ENCODE data around the gene SCN5A. TPM values are rescaled to one million over a fixed set of nuclear protein-coding genes. Genes with fewer than 3 reads are reported as not detected.

The SCN5A gene
- total and polyA plus RNA-seq, 2 of the 4 experiments (the other 2 are of a cell fraction) = 1.9 to 2.0 TPM

- no peak for TF ChIP-seq MAZ (IDR thresholded peaks at IDR 0.05; ENCODE audit: borderline replicate concordance, low read depth, low read length)
- TF ChIP-seq CHD1 (IDR thresholded peaks at IDR 0.05; ENCODE audit: low read depth, low read length) = no peak
Measured at GRCh38 chr3:38646062-38646461, 3.4 kb downstream of the SCN5A start (continued).

DNA sequence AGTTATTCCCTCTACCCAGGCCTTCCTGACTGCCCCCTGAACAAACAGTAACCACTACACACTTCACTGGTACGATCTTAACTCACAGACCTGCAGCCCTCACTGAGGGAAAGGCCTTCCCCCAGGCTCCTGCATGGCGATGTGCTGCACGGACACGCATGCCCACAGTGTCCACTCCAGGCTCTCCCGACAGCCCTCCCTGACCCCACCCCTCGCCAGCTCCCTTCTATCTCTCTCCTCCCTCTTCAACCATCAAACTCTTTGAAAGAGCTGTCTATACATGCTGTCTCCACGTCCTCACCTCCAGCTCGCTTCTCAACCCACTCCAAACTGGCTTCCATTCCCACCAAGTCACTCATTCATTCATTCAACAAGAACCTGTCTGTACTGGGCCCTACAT, 3.9 kb downstream of the SCN5A start:
- no peak for ATAC-seq (ENCODE audit: low read depth)
- DNase-seq = no peak
- BruUV-seq (replicated peaks) = no TSS peak
- Histone ChIP-seq H4K8ac (ENCODE audit: low read depth in 2 of 2, low read length in 2 of 2) (no peak overlapping the region), H3K4me2 (ENCODE audit: low read depth, low read length) (no peak overlapping the region), H2BK120ac (ENCODE audit: low read depth, low read length) (no peak overlapping the region), H3K4me3 (ENCODE audit: insufficient read depth, low read depth, low read length) (no peak overlapping the region), H4K20me1 (ENCODE audit: insufficient read depth, low read length) (no peaks in the 10 kb centered on the region), H4K5ac (ENCODE audit: low read depth, low read length) (no peak overlapping the region), H2AK5ac (ENCODE audit: low read depth, low read length) (no peak overlapping the region), H3K9ac (ENCODE audit: low read depth, low read length) (no peak overlapping the region), H2AK9ac (replicated peaks; ENCODE audit: low read depth, low read length, poor library complexity) (no peak overlapping the region), H2BK15ac (ENCODE audit: low read depth, low read length) (no peak overlapping the region), H3K4ac (ENCODE audit: low read depth, low read length) (no peak overlapping the region), H3K27me3 (ENCODE audit: control insufficient read depth, insufficient read depth, low read length) (peaks cover 3% of the 10 kb centered on the region; the same call in 1 of the 2 replicates), H3K14ac (replicated peaks; ENCODE audit: low read depth, low read length) (no peak overlapping the region), H4K91ac (ENCODE audit: insufficient read depth, low read depth, low read length) (no peak overlapping the region), H3K4me1 (ENCODE audit: control insufficient read depth, insufficient read depth, low read length) (peaks cover 3% of the 10 kb centered on the region), H3K79me1 (ENCODE audit: low read depth in 1 of 2, low read length in 2 of 2) (peaks cover 0 to 11% of the 10 kb centered on the region in 2 experiments; a peak in 2 of 4 replicates), H3K9me3 (ENCODE audit: control insufficient read depth, insufficient read depth, low read length) (no peaks in the 10 kb centered on the region), H2BK20ac (ENCODE audit: low read depth, low read length) (no peak overlapping the region), H2AFZ (replicated peaks; ENCODE audit: low read length, poor library complexity) (no peak overlapping the region), H3K56ac (ENCODE audit: extremely low read depth, insufficient read depth, low read length) (no peak overlapping the region), H3K18ac (ENCODE audit: low read depth, low read length) (no peak overlapping the region), H3K36me3 (ENCODE audit: control insufficient read depth, insufficient read depth, low read length) (no peaks in the 10 kb centered on the region), H2BK5ac (ENCODE audit: low read depth, low read length, poor library complexity, severe bottlenecking) (no peak overlapping the region), H3K23ac (ENCODE audit: low read depth, low read length) (no peak overlapping the region), H3K9me1 (ENCODE audit: insufficient read depth, low read length) (no peaks in the 10 kb centered on the region; the same call in 1 of the 2 replicates), H3K27ac (ENCODE audit: insufficient read depth, low read length) (no peak overlapping the region)
- intact Hi-C loops (cut with micrococcal nuclease) (loop anchor here (5.0 kb wide), 1 partner anchor 352 kb away; no protein-coding TSS in a partner anchor), dilution Hi-C loops (cut with HindIII; ENCODE audit: low sequenced_read_pairs, unreplicated experiment) (no loop called here), in situ Hi-C loops (cut with MboI; ENCODE audit: low sequenced_read_pairs) (loop anchor here (5.0 kb wide), 1 partner anchor 108 kb away; no protein-coding TSS in a partner anchor)
- 53% methylated on average over 4 of the region's 8 CpGs; no CpG with 5 or more reads in 1 of the 2 experiments for WGBS, 2 experiments (ENCODE audit: extremely low coverage in 2 of 2, insufficient read length in 1 of 2)
- CTCF ChIA-PET = interaction anchor here (0.7 to 1.2 kb wide), 2 partner anchors 199 to 354 kb away, joined by 3 to 7 read pairs; no protein-coding TSS in a partner anchor
- POLR2A ChIA-PET (ENCODE audit: unreplicated experiment) = no interaction called here
- TF ChIP-seq CHD1 (IDR thresholded peaks at IDR 0.05; ENCODE audit: low read depth, low read length) (no peak), RFX5 (IDR thresholded peaks at IDR 0.05; ENCODE audit: low read depth, low read length) (no peak), MAZ (IDR thresholded peaks at IDR 0.05; ENCODE audit: borderline replicate concordance, low read depth, low read length) (no peak), MXI1 (IDR thresholded peaks at IDR 0.05; ENCODE audit: borderline replicate concordance, low read depth, low read length) (no peak), MAFK (IDR thresholded peaks at IDR 0.05; ENCODE audit: low read depth, low read length) (no peak), SMC3 (IDR thresholded peaks at IDR 0.05; ENCODE audit: low read depth, low read length) (no peak), POLR2A (IDR thresholded peaks at IDR 0.05; ENCODE audit: low read depth, low read length) (no peak)

All from IMR-90 (cell line).